Measurements from ENCODE around the gene PFDN5. TPM values are rescaled to one million over a fixed set of nuclear protein-coding genes. Genes with fewer than 3 reads are reported as not detected.

Gene PFDN5
- total RNA-seq, 4 donors from 2014 or later, result 518 to 673 (median 591) TPM

Other genes with a start within 250 kb of the PFDN5 start
- 100 to 1,000 TPM; 411 to 653 (median 546) TPM for gene TNS2, start 245.5 kb upstream of the PFDN5 start, total RNA-seq
- 10 to 100 TPM; 51.8 to 57.0 (median 54.3) TPM for gene SPRYD3, start 216.2 kb upstream of the PFDN5 start, total RNA-seq
- 1,000 to 10,000 TPM; 1,043 to 8,473 (median 5,787) TPM for gene IGFBP6, start 197.9 kb upstream of the PFDN5 start, total RNA-seq
- gene SOAT2, start 192.1 kb upstream of the PFDN5 start, total RNA-seq, result 1 to 10 TPM in 1 of 4 donors, under 1 TPM in 3; 0.30 to 2.9 (median 0.72) TPM
- 10 to 100 TPM; 10.2 to 67.7 (median 22.7) TPM for gene ZNF740, start 114.8 kb upstream of the PFDN5 start, total RNA-seq
- 10 to 100 TPM; 52.4 to 90.6 (median 78.7) TPM for gene CSAD, start 114.6 kb upstream of the PFDN5 start, total RNA-seq
- 10 to 100 TPM in 2 of 4 donors, 1 to 10 TPM in 2; 3.6 to 15.1 (median 8.9) TPM for gene ITGB7, start 88.3 kb upstream of the PFDN5 start, total RNA-seq
- gene RARG, start 63.3 kb upstream of the PFDN5 start, total RNA-seq, result 10 to 100 TPM; 28.0 to 32.3 (median 31.4) TPM
- gene ESPL1, start 27.2 kb upstream of the PFDN5 start, total RNA-seq, result 1 to 10 TPM in 3 of 4 donors, not detected in 1; 2.2 to 8.7 (median 2.5) TPM
- 10 to 100 TPM; 49.2 to 82.8 (median 54.3) TPM for gene MYG1, start 4.2 kb downstream of the PFDN5 start, total RNA-seq
- 10 to 100 TPM; 55.5 to 76.8 (median 64.5) TPM for gene AAAS, start 26.1 kb downstream of the PFDN5 start, total RNA-seq
- gene SP7, start 40.8 kb downstream of the PFDN5 start, total RNA-seq, result under 1 TPM in 1 of 4 donors, not detected in 3; 0.21 TPM
- gene SP1, start 84.6 kb downstream of the PFDN5 start, total RNA-seq, result 10 to 100 TPM; 45.3 to 81.5 (median 65.0) TPM
- gene AMHR2, start 128.3 kb downstream of the PFDN5 start, total RNA-seq, result not detected
- gene PRR13, start 146.2 kb downstream of the PFDN5 start, total RNA-seq, result 100 to 1,000 TPM in 1 of 4 donors, 10 to 100 TPM in 3; 54.6 to 125 (median 57.0) TPM
- gene PCBP2, start 156.6 kb downstream of the PFDN5 start, total RNA-seq, result 100 to 1,000 TPM; 414 to 583 (median 490) TPM
- gene MAP3K12, start 203.9 kb downstream of the PFDN5 start, total RNA-seq, result 10 to 100 TPM; 35.6 to 95.1 (median 58.3) TPM
- 10 to 100 TPM; 25.3 to 56.4 (median 36.1) TPM for gene TARBP2, start 205.7 kb downstream of the PFDN5 start, total RNA-seq
- not detected for gene NPFF, start 211.9 kb downstream of the PFDN5 start, total RNA-seq

Measured in tibial nerve (tissue), 4 donors.